ENCODE data around the gene SOX6. TPM values are rescaled to one million over a fixed set of nuclear protein-coding genes. Genes with fewer than 3 reads are reported as not detected.

Gene SOX6
- total RNA-seq, 1 experiment from 2014 or later: not detected

DNA sequence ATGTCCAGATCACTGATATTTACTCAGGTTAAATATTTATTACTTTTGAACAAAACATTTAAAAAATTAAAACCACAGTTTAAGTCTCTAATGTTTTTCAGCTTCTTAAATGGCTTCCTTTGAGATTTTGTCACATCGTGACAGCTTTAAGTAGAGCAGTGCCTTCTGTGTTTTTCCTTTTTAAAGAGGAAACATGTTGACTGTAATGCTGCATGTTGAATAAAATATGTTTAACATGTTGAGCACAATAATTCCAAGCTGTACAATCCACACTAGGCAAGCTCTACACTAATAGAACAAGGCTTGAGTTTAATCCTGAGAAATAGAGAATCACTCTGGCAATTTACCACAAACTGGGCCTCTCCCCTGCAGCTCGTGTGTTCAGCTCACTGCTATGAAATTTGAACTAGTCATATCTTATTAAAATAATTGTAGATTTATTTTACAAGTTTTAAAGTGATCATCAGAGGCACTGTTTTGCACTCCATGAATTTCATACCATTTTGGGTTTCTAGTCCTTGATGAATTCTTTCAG is 368.3 kb downstream of the SOX6 start:
- H3K9ac ChIP-seq (ENCODE audit: low read length): no peak overlapping the region
- H3K27me3 ChIP-seq (ENCODE audit: low read length): no peaks in the 10 kb centered on the region
- no peak overlapping the region for H3K27ac ChIP-seq (ENCODE audit: low read length)
- H3K36me3 ChIP-seq (ENCODE audit: insufficient read depth, low read length): no peaks in the 10 kb centered on the region
- H3K79me2 ChIP-seq (ENCODE audit: low read length): no peaks in the 10 kb centered on the region
- H3K4me3 ChIP-seq (ENCODE audit: low read length): no peak overlapping the region
- no peaks in the 10 kb centered on the region for H3K9me2 ChIP-seq (replicated peaks; ENCODE audit: insufficient read depth, low read length)
- no peak overlapping the region for H3K4me2 ChIP-seq (ENCODE audit: low read depth, low read length, poor library complexity, severe bottlenecking)
- H4K20me1 ChIP-seq (ENCODE audit: insufficient read depth, low read depth, low read length): no peaks in the 10 kb centered on the region
- no peak for DNase-seq
- H3K9me3 ChIP-seq (ENCODE audit: low read length): no peaks in the 10 kb centered on the region
- H2AFZ ChIP-seq (ENCODE audit: low read length): no peak overlapping the region
- H3K4me1 ChIP-seq (ENCODE audit: low read length): no peaks in the 10 kb centered on the region

DNA sequence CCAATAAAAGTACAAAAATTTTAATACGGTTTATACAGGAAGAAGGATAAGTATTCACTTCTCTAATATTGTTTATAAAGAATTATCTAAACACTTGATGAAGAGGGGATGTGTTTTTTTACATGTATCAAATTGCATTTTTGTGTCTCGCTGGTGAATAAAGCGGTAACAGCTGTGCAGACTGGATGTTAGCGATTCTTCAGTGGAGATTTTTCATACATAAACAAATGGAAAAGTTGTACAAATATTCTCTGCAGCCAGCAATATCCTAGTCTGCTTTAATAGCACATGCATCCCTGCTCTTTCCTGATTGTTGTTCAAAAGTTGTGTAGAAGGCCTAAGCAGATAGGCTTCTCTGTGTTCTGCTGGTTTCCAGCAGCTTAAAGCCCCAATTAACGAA is 369.3 kb downstream of the SOX6 start:
- no peaks in the 10 kb centered on the region for H3K9me3 ChIP-seq (ENCODE audit: low read length)
- no peak for DNase-seq
- H3K79me2 ChIP-seq (ENCODE audit: low read length): no peaks in the 10 kb centered on the region
- no peak overlapping the region for H3K27ac ChIP-seq (ENCODE audit: low read length)
- no peak overlapping the region for H2AFZ ChIP-seq (ENCODE audit: low read length)
- H3K9ac ChIP-seq (ENCODE audit: low read length): no peak overlapping the region
- no peaks in the 10 kb centered on the region for H3K9me2 ChIP-seq (replicated peaks; ENCODE audit: insufficient read depth, low read length)
- H3K4me3 ChIP-seq (ENCODE audit: low read length): no peak overlapping the region
- no peaks in the 10 kb centered on the region for H4K20me1 ChIP-seq (ENCODE audit: insufficient read depth, low read depth, low read length)
- H3K36me3 ChIP-seq (ENCODE audit: insufficient read depth, low read length): no peaks in the 10 kb centered on the region
- H3K27me3 ChIP-seq (ENCODE audit: low read length): no peaks in the 10 kb centered on the region
- no peak overlapping the region for H3K4me2 ChIP-seq (ENCODE audit: low read depth, low read length, poor library complexity, severe bottlenecking)
- H3K4me1 ChIP-seq (ENCODE audit: low read length): no peaks in the 10 kb centered on the region

DNA sequence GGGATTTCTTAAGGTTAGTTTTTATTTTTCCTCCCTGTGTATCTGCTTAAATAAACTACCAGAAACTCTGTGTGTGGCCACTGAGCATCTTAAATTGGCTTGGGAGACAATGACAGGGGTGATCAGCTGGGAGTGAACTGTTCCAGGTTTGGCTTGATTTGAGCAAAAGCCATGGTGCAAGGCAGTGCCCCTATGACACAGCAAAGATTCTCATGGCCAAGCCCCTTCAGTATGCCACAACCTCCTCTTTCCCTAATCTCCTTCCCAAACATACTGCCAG is 370.5 kb downstream of the SOX6 start:
- Histone ChIP-seq H3K79me2 (ENCODE audit: low read length) (no peaks in the 10 kb centered on the region), H3K9ac (ENCODE audit: low read length) (no peak overlapping the region), H3K4me1 (ENCODE audit: low read length) (no peaks in the 10 kb centered on the region), H2AFZ (ENCODE audit: low read length) (no peak overlapping the region), H3K4me2 (ENCODE audit: low read depth, low read length, poor library complexity, severe bottlenecking) (no peak overlapping the region), H3K27me3 (ENCODE audit: low read length) (no peaks in the 10 kb centered on the region), H4K20me1 (ENCODE audit: insufficient read depth, low read depth, low read length) (no peaks in the 10 kb centered on the region), H3K4me3 (ENCODE audit: low read length) (no peak overlapping the region), H3K9me3 (ENCODE audit: low read length) (no peaks in the 10 kb centered on the region), H3K27ac (ENCODE audit: low read length) (no peak overlapping the region), H3K36me3 (ENCODE audit: insufficient read depth, low read length) (no peaks in the 10 kb centered on the region), H3K9me2 (replicated peaks; ENCODE audit: insufficient read depth, low read length) (no peaks in the 10 kb centered on the region)
- no peak for DNase-seq

- Histone ChIP-seq H3K36me3 (ENCODE audit: insufficient read depth, low read length) (no peaks in the 10 kb centered on the region), H2AFZ (ENCODE audit: low read length) (no peak overlapping the region), H3K9ac (ENCODE audit: low read length) (no peak overlapping the region), H3K9me2 (replicated peaks; ENCODE audit: insufficient read depth, low read length) (no peaks in the 10 kb centered on the region), H3K4me3 (ENCODE audit: low read length) (no peak overlapping the region), H3K27me3 (ENCODE audit: low read length) (no peaks in the 10 kb centered on the region), H3K27ac (ENCODE audit: low read length) (no peak overlapping the region), H3K9me3 (ENCODE audit: low read length) (no peaks in the 10 kb centered on the region), H4K20me1 (ENCODE audit: insufficient read depth, low read depth, low read length) (no peaks in the 10 kb centered on the region), H3K79me2 (ENCODE audit: low read length) (no peaks in the 10 kb centered on the region), H3K4me2 (ENCODE audit: low read depth, low read length, poor library complexity, severe bottlenecking) (no peak overlapping the region), H3K4me1 (ENCODE audit: low read length) (no peaks in the 10 kb centered on the region)
- no peak for DNase-seq
Observed at GRCh38 chr11:15985127-15985859, 371.1 kb downstream of the SOX6 start.

DNA sequence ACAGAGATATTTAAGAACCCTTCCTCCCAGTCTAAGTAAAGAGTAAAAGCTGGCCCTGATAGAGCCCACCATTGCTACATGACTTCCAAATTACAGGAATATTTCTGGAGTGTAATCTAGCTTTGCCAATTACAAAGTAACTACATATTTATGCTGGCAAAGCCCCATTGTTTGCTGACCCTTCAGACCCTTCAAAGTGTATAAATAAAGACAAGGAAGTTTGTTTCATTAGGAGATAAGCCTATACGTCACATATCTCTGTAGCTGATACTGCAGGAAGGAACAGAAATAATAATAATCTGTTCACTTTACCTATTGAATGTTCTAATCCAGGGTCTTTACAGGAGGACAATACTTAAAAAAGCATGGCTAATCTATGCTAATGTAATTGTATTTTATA is 375.1 kb downstream of the SOX6 start:
- Histone ChIP-seq H3K9ac (ENCODE audit: low read length) (no peak overlapping the region), H3K27me3 (ENCODE audit: low read length) (no peaks in the 10 kb centered on the region), H3K36me3 (ENCODE audit: insufficient read depth, low read length) (no peaks in the 10 kb centered on the region), H4K20me1 (ENCODE audit: insufficient read depth, low read depth, low read length) (no peaks in the 10 kb centered on the region), H3K79me2 (ENCODE audit: low read length) (no peaks in the 10 kb centered on the region), H3K9me2 (replicated peaks; ENCODE audit: insufficient read depth, low read length) (no peaks in the 10 kb centered on the region), H2AFZ (ENCODE audit: low read length) (no peak overlapping the region), H3K4me1 (ENCODE audit: low read length) (no peaks in the 10 kb centered on the region), H3K27ac (ENCODE audit: low read length) (no peak overlapping the region), H3K4me3 (ENCODE audit: low read length) (no peak overlapping the region), H3K4me2 (ENCODE audit: low read depth, low read length, poor library complexity, severe bottlenecking) (no peak overlapping the region), H3K9me3 (ENCODE audit: low read length) (no peaks in the 10 kb centered on the region)
- DNase-seq: no peak

DNA sequence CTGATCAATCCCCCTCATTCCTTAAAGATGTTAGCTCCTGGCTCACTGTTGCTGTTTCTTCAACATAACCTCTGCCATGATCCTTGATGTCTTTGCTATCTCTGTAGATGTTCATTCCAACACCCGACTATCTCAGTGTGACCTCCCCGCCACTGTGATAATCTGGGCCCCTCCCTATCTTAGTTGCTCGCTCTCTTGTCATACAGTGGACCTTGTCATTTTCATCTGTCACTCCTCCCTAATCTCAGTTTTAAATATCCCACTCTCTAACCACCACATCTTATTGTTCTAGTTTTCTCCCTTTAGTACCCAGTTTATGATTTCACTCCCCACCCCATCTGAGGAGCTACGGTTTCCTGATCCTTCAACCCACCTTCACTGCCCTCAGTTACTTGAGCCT is 379.2 kb downstream of the SOX6 start:
- Histone ChIP-seq H3K79me2 (ENCODE audit: low read length) (no peaks in the 10 kb centered on the region), H3K9me3 (ENCODE audit: low read length) (no peaks in the 10 kb centered on the region), H2AFZ (ENCODE audit: low read length) (no peak overlapping the region), H3K9me2 (replicated peaks; ENCODE audit: insufficient read depth, low read length) (no peaks in the 10 kb centered on the region), H3K27ac (ENCODE audit: low read length) (no peak overlapping the region), H3K4me2 (ENCODE audit: low read depth, low read length, poor library complexity, severe bottlenecking) (no peak overlapping the region), H3K36me3 (ENCODE audit: insufficient read depth, low read length) (no peaks in the 10 kb centered on the region), H3K4me1 (ENCODE audit: low read length) (no peaks in the 10 kb centered on the region), H4K20me1 (ENCODE audit: insufficient read depth, low read depth, low read length) (no peaks in the 10 kb centered on the region), H3K9ac (ENCODE audit: low read length) (no peak overlapping the region), H3K27me3 (ENCODE audit: low read length) (no peaks in the 10 kb centered on the region), H3K4me3 (ENCODE audit: low read length) (no peak overlapping the region)
- DNase-seq: no peak

GRCh38 chr11:15976433-15977045 is 379.8 kb downstream of the SOX6 start:
- Histone ChIP-seq H3K4me3 (ENCODE audit: low read length) (no peak overlapping the region), H3K27me3 (ENCODE audit: low read length) (no peaks in the 10 kb centered on the region), H4K20me1 (ENCODE audit: insufficient read depth, low read depth, low read length) (no peaks in the 10 kb centered on the region), H3K9ac (ENCODE audit: low read length) (no peak overlapping the region), H3K27ac (ENCODE audit: low read length) (no peak overlapping the region), H3K9me2 (replicated peaks; ENCODE audit: insufficient read depth, low read length) (no peaks in the 10 kb centered on the region), H3K36me3 (ENCODE audit: insufficient read depth, low read length) (no peaks in the 10 kb centered on the region), H3K79me2 (ENCODE audit: low read length) (no peaks in the 10 kb centered on the region), H2AFZ (ENCODE audit: low read length) (no peak overlapping the region), H3K4me2 (ENCODE audit: low read depth, low read length, poor library complexity, severe bottlenecking) (no peak overlapping the region), H3K9me3 (ENCODE audit: low read length) (no peaks in the 10 kb centered on the region), H3K4me1 (ENCODE audit: low read length) (no peaks in the 10 kb centered on the region)
- DNase-seq: no peak

DNA sequence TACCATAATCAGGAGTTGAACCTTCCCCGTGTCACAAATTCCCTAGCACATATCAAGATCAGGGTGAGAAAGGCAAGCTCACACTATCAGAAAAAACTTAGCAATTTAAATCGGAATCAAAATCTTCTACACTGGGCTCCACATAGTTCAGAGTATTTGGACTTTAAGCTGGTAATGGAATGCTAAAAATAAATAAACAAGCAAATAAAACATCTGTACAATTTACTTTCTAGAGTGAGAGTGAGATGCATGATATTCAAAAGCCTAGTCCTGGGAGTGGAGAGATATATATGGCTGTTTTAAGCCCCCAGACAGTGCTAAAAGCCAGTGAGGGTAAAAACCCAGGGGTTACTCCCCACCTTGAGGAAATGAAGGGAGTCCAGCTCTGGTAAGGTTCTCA is 380.6 kb downstream of the SOX6 start:
- H3K27me3 ChIP-seq (ENCODE audit: low read length): no peaks in the 10 kb centered on the region
- no peak overlapping the region for H3K4me2 ChIP-seq (ENCODE audit: low read depth, low read length, poor library complexity, severe bottlenecking)
- no peak overlapping the region for H3K27ac ChIP-seq (ENCODE audit: low read length)
- H3K36me3 ChIP-seq (ENCODE audit: insufficient read depth, low read length): no peaks in the 10 kb centered on the region
- no peaks in the 10 kb centered on the region for H3K4me1 ChIP-seq (ENCODE audit: low read length)
- H3K9me2 ChIP-seq (replicated peaks; ENCODE audit: insufficient read depth, low read length): no peaks in the 10 kb centered on the region
- H3K79me2 ChIP-seq (ENCODE audit: low read length): no peaks in the 10 kb centered on the region
- no peak overlapping the region for H3K9ac ChIP-seq (ENCODE audit: low read length)
- no peaks in the 10 kb centered on the region for H4K20me1 ChIP-seq (ENCODE audit: insufficient read depth, low read depth, low read length)
- H2AFZ ChIP-seq (ENCODE audit: low read length): no peak overlapping the region
- H3K4me3 ChIP-seq (ENCODE audit: low read length): no peak overlapping the region
- DNase-seq: no peak
- H3K9me3 ChIP-seq (ENCODE audit: low read length): no peaks in the 10 kb centered on the region
